CMK (cell line): ENCODE measurements around the gene SYNC.

Source experiments
- DNase-seq: peaks from one replicate; pipeline ENCODE4 v3.0.0-alpha.2; 2010; ENCODE audit warnings: low read depth

Gene SYNC

DNA sequence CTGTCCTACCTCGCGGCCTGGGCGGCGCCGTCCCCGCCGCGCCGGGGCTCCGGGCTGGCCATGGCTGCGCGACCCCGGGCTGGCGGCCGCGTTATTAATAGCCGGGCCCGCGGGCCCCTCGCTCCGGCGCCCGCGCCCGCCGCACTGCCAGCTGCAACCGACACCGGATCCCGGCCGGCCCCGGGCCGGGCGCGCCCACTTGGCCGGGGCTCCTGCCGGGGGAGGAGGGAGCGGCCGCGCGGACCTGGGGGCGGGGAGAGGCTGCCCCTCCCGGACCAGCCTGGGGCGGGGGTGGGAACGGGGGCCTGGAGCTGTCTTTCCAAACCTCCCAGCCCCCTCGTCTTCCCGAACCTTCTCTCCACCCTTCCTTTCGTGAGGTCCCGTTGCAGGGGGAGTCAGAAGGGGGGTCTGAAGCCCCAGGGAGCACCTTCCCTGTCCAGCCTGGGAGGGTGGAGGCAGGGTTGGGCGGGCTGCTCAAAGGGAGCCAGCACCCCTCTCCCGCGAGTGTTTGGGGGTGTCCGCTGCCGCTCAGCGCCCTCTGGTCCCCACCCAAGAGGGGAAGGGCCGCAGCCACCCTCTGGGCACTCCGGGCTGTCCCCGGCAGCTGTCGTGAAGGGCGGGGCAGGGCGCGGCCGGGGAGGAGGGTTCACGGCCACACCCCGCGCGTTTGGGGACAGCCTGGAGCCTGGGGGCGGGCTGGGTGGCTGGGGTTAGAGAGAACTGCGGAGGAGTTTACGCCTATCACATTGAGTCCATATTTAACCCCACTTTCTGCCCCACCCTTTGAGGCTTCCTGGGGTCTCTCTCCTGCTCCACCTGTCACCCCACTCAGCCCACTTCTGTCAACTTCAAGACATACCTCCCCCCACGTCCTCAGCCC is at the start of gene SYNC:
SYNC (minus strand) TSS at position 172 of the 880 bp plus-strand sequence; CDS start at position 62, 110 bp downstream.
- peak; percentile 72 for DNase-seq

DNA sequence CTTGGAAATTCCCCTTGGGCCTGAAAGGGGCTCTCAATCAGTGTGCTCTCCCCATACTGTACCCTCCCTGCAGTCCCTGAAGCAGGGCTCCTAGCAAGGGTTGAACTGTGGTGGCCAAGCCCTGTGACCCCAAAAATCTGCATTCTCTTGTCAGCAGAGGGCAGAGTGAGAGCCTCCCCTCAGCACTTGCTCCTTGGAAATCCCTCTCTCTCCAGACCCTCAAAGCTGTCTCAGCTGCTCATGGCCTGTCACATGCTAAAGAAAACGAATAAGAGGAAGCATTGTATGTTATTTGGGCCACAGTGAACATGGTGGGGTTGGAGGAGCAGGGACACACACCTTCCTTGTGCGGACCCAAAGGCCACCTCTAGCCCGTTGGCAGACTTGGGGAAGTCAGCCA is 47.2 kb upstream of the SYNC start:
- DNase-seq = no peak

DNA sequence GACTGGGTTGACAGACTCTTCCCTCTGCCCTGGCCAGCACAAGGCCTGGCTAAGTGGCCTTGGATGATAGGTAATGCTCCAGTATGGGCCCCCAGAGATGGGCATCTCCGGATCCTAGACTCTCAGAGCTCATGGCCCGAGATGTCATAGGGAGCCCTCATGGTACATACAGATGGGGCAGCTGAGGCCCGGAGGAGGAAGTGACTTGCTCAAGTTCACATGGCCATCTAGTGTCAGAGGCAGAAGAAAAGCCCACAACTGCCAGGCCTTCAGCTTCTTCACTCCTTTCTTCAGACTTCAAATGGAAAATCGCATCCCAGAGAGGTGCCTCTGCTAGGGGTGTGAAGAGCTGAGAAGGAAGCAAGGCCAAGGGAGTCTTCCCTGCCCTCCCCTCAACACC is 46.8 kb upstream of the SYNC start:
- DNase-seq = no peak

DNA sequence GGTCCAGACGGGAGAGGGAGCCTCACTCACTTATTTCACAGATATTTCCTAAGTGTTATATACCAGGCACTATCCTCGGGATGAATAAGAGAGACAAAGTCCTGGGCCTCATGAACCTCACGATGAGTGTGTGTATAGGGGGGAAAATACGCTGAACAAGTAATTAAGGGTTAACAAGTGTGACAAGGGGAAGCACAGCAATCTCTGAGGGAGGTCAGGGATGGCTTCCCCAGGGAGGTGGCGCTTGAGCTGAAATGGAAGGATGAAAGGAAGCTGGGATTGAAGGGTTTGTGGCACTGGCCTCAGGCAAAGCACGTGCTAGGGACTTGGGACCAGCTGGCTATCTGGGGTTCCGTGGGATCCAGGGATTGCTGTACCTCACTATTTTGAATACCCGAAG is 46.4 kb upstream of the SYNC start:
- no peak for DNase-seq

DNA sequence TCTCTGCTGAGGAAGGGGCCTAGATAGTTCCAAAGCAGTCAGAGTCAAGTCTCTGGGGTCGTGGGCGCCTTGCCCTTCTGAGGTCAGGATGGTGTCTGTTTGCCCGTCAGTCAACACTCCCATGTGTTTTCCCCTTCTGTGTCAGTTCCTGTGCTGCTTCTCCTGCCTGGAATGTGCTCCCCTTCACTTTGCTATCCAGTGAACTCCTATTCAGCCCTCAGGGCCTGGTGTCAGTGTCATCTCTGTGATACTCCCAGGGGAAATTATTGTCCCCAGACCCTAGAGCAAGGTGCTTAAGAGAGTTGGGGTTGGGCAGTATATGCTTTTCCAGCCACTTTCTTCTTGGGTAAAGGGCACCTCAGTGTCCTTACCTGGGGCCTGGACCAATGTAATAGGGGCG is 45.8 kb upstream of the SYNC start:
- no peak for DNase-seq

DNA sequence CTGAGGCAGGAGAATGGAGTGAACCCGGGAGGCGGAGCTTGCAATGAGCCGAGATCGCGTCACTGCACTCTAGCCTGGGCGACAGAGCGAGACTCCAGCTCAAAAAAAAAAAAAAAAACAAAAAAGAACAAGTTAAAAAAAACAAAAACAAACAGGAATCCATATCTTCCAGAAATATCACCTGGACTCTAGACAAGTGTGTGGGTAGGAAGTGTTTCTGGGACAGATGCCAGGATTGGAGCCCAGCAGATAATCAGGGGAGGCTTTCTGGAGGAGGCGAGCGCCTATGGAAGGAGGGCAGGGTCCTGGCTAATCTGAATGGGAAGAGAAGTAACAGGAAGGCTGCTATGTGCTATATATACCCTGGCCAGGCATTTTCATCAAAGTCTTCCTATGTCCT is 43.6 kb upstream of the SYNC start:
- DNase-seq = no peak

DNA sequence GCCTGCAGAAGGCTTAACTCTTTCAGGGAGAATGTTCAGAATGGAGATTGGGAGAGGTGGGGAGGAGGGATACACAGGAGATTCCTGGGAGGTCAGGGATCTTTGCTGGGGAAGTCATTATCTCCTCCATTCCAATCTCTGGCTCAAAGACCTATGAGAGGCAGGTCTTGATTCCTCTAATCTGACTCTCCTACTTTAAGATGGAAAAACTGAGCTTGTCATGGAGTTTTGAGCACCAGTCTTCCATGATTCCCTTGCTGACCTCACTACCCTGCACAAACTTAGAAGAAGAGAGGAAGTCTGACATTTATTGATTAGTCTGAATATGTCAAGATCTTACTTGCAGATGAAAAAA is 41.5 kb upstream of the SYNC start:
- no peak for DNase-seq

DNA sequence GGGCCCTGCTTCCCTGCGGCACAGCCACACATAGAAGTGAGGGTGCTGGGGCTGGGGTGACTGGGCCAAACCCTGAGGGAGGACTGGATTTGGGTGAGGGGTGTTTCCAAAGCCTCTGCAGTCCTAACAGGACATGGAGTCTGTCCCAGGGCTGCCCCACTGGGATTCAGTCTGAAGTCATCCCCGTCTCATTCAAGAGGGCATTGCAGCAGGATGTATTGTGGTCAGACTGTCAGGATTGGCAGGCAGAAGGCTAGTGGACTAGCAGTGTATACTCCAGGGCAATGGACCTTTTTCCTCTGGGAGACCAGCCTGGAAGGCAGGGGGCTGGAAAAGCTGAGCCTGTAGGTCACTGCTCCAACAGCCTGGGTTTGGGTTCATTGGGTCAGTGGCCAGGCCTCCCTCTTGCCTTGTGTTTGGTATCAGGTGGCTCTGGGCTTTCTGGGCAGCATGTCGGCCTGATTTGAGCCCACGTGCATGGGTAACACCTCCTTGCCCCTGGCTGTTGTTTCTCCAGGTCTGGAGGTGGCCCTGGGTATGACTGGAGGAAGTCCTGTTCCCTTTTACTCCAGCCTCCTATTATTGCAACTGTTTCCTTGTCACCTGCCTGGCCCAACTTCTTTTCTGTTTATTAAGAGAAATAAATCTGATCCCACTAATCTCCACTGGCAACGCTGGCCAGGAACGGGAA is 41.0 kb upstream of the SYNC start:
- DNase-seq = no peak

DNA sequence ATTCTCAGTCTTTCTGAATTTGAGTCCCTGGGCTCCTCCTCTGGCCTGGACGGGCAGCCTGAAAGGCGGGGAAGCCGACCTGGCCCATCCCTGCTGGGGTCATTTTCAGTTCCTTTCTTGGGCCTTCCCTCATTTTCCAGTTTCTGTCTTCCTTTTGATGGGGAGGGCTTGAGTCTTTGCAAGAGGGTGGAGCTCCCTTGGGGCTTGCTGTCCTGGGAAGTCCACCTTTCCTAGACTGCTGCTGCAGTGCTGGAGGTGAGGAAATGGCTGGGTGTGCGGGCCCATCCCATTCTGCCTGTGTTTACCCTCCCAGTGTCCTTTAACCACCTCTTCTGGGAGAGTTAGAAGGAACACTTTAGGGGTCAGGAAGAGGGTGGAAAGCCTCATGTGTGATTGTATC is 40.4 kb upstream of the SYNC start:
- DNase-seq = no peak

DNA sequence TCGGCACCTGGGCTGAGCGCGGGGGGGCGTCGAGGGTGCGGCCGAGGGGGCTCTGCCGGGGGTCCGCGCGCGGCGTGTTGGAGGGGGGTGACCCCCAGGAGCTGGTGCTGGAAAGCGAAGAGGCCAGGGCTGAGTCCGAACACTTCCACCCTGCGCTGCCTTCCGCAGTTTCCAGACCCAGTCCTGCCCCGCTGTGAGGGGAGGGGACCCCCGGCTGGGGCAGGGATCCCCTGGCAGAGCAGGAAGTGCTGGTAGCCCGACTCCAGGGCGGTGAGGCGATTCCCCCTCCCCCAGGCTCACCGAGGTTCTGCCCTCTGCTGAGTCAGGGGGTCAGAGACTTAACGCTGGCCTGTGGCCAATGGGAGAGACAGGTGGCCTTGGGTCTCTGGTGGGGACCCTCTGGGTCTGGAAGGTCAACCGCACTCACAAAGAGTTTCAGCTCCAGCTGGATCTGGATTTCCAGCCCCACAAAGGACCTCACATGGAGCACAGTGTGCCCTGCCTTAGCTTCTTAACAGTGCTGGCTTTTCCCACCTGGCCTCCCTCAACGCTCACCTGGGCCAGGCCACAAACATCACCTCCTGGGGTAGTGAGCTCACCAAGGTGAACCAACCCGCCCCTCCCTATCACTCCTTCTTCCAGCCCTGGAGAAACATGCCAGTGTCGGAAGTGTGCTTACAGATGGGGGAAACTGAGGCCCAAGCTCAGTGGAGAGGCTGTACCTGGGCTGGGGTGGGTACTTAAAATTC is 39.8 kb upstream of the SYNC start:
- peak; percentile 50 for DNase-seq

DNA sequence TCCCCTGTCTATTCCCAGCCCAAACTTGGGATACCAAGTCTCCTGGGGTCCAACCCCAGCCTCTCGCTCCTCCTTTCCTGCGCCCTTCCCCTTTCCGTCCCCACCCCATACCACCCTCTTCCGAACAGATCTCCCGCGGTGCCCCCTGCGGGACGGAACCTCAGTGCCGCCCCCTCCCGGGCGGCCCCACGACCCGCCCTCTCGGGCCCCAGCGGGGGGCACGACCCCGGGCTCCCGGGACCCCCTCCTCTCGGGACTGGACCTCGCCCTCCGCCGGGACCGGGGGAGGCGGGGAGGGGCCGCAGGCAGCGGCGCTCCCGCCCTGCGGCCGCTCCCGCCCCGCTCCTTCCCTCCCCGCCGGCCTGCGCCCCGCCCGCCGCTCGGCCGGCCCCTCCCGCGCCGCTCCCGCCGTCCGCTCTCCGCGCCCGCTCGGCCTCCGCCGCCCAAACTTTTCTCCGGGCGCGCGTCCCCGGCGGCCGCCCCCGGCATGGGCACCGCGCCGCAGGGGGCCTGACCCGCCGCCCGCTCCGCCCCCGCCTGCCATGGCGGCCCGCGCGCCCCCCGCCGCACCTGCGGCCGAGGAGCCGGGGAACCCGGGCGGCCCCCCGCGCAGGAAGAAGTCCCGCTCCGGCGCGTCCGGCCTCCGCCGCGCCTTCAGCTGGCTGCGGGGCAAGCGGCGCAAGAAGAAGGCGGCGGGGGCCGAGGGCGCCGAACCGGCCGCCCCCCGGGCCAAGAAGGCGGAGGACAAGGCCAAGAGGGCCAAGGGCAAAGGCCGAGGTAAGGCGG is 39.0 kb upstream of the SYNC start:
- DNase-seq = peak; percentile 55

DNA sequence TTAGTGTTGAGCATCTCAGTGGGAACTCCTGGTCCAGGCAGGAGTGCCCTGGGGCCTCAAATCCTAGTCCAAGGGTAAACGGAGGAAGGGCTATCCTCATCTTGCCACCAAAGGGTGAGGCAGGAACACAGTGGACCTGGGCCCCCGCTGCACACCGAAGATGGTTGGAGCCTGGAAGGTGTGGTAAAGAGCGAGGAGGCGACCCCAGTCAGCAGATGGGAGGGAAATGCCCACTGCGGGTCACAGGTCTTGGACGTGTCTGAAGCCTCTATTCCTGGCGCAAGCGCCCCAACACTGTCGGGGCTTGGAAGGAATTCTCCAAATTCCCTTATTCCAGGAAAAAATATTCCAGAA is 38.5 kb upstream of the SYNC start:
- no peak for DNase-seq

DNA sequence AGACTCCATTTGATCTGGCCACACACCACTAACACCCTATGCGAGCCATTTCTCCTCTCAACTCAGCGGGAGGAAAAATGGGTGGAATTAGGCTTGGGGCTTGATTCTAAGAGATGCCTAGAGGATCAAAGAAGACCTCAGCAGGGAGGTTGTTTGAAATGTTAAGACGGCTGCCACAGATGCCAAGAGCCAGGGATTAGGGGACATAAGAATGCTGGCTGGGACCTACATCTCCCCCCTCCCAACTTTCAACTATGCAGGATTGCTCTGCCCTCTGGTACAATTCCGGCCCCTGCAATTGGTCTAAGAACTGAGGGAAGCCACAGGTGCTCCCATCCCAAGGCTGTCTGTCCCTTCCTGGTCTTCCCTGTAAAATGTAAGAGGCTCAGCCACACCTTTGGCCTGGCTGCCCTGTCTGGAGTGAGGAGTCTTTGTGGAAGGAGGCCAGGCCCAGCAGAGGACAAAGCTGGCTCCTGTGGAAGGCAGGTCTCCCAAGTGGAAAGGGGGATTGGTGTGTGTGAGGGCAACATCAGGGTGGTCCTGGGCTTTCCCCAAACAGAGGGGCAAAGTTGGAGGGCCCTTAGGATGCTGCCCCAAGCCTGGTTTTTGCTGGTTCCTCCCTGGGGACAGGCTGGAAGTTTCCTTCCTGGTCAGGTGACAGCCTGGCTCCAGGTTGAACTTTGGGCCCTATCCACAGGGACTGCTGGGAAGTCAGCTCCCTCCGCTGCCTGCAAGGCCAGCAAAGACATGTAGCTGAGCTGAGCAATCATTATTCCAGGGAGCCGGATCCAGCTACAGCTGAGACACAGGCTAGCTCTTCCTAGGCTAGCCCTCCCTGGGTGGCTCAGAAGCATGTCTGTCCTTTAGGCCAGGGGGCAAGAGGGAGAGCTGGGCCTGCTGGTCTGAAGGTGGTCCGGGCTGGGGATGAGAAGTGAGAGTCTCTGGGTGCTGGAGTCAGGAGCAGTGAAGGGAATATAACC is 34.5 kb upstream of the SYNC start:
- DNase-seq = no peak

DNA sequence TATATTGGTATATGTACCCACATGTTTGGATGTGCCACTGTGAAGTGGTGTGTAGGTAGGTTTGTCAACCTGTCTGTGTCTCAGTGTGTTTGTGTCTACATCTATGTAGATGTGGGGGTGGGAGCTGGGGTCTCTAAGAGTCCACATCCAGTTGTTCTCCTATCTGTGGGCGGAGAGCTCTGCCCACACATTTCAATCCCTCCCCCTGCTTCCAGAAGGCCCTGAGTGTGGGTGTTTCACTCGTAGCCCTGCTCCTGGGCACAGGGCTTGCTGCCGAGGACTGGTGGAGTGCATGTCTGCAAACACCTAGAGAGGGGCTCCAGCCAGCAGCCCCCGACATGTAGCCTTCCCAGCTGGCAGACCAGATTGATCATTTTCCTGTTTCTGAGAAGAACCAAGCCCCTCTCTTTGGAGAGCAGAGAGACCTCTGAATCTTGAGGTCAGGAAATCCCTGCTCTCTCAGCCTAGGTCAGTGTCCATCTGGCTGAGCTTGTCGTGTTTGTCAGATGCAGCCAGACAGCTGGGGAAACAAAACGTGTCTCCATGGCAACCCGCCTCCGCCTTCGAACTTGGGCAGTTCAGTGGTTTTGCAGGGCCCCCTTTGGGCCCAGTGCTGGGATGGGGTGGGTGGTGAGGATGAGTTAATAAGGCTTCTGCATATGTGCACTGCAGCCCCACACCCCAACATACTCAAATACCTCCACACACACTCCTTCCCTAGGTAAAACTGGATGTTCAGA is 31.2 kb upstream of the SYNC start:
- no peak for DNase-seq

DNA sequence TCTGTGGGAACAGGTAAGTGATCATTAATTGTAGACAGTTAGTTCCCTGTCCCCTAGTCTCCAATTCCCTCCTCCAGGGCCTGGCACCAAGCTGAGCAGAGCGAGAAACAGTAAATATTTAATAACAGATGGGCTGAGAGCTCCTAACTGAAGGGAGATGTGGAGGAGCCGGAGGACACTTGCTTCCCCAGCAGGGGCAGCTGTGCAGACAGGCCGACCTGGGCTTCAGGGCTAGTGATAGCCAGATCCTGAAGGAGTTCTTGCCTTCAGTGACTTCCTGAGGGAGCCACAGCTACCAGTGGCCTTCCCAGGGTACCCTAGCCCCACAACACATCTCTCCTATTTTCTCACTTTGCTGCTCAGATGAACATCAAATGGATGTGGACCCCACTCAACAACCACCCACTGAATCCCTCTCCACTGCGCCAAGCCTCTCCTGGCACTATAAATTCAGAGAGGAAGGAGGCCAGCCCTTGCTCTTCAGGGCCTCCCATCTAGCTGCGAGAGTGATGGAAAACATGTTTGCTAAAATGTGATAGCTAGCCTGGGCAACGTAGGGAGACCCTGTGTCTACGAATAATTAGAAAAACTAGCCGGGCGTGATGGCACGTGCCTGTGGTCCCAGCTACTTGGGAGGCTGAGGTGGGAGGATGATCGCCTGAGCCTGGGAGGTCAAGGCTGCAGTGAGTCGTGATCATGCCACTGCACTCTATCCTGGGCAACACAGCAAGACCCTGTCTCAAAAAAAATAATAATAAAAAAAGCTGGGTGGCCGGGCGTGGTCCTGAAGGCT is 26.9 kb upstream of the SYNC start:
- no peak for DNase-seq

DNA sequence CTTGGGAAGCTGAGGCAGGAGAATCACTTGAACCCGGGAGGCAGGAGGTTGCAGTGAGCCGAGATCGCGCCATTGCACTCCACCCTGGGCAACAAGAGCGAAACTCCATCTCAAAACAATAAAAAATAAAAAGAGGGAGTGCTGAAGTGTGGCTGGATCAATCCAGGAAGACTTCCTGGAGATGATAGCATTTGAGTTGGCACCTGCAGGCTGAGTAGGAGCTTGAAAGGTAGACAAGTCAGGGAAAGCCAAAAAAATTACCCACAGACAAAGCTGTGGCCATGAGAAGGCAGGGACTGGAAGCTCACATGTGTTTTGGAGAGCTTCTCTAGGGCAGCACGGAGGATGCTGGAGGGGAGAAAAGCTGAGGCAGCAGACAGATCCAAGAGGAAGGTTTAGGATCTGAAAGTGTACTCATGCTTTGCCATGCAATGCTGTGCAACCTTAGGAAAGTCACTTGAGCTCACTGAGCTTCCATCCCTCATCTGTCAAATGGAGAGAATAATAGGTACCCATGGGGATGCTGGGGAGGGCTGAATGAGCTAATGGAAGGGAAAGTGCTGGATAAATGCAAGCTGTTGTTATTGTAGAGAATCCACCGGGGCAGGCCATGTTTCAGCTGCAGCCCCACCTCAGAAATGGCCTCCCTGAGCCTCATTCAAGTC is 26.0 kb upstream of the SYNC start:
- no peak for DNase-seq

DNA sequence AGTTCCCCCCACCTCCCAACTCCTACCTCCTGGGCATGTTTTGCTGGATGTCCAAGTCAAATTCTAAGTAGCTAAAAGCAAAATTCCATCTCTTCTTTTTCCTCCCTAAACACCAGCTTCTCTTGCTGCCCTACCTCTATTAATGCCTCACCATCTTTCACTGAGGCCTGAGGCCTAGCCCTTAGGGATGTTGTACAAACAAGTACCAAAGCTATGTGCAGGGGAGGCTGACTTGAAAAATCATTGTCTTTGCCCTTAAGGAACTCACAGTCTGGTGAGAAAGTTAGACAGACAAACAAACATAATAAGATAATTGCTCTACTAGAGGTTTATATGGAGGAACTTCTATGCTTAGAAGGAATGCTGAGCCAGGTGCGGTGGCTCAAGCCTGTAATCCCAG is 25.3 kb upstream of the SYNC start:
- no peak for DNase-seq

DNA sequence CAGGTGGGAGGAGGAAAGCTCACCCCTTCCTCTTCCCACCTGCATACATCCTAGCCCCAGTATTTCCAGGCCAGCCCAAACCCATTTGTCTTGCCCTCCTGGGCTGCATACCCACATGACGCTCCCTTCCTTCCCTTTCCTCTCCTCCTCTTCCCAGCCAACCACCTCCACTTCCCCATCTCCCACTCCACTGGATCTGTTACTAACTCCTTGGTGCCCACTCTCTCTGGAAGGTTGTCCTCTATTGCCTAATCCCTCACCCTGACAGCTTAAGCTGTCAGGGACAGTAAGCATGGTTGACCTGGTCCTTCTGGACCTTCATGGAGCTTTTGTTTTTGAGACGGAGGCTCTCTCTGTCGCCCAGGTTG is 23.0 kb upstream of the SYNC start:
- peak; percentile 51 for DNase-seq
